GM18511 (cell line): ENCODE results near the gene TCP11L1.
"Not testable (repeated sequence)": the region's sequence is repeated elsewhere in the genome, so short reads cannot be mapped to it uniquely, and the experiment has no call there.

Source experiments
- ATAC-seq: cut with Tn5 transposase; IDR thresholded peaks from one replicate; pipeline ENCODE4 v1.9.1; 2021; ENCODE audit warnings: mild to moderate bottlenecking, moderate library complexity; ENCODE audit not compliant: unreplicated experiment

TCP11L1 gene

GRCh38 chr11:33064866-33065265 lies 25.5 kb downstream of the TCP11L1 start:
- no peak for ATAC-seq

GRCh38 chr11:33065445-33066178 lies 26.2 kb downstream of the TCP11L1 start:
- peak; percentile 54 for ATAC-seq

GRCh38 chr11:33067294-33067693 lies 27.9 kb downstream of the TCP11L1 start:
- ATAC-seq = no peak

GRCh38 chr11:33068611-33069340 lies 29.4 kb downstream of the TCP11L1 start:
- no peak for ATAC-seq

- ATAC-seq = no peak
Measured at GRCh38 chr11:33072465-33072864, 33.1 kb downstream of the TCP11L1 start.

- no peak for ATAC-seq
Measured at GRCh38 chr11:33083918-33084317, 44.5 kb downstream of the TCP11L1 start.

- no peak for ATAC-seq
Measured at GRCh38 chr11:33086017-33086416, 46.6 kb downstream of the TCP11L1 start.

GRCh38 chr11:33089776-33090175 lies 50.4 kb downstream of the TCP11L1 start:
- no peak for ATAC-seq

GRCh38 chr11:33094157-33094556 lies 54.8 kb downstream of the TCP11L1 start:
- no peak for ATAC-seq

- ATAC-seq = no peak
Measured at GRCh38 chr11:33103836-33104235, 64.5 kb downstream of the TCP11L1 start.

- ATAC-seq = no peak
Measured at GRCh38 chr11:33109294-33109895, 70.0 kb downstream of the TCP11L1 start.

- no peak for ATAC-seq
Measured at GRCh38 chr11:33110083-33110482, 70.7 kb downstream of the TCP11L1 start.

- no peak for ATAC-seq
Measured at GRCh38 chr11:33116535-33116934, 77.2 kb downstream of the TCP11L1 start.

- not testable (repeated sequence) for ATAC-seq
Measured at GRCh38 chr11:33122696-33123095, 83.3 kb downstream of the TCP11L1 start.
